Measurements from ENCODE around the gene PSMF1. TPM values are rescaled to one million over a fixed set of nuclear protein-coding genes. Genes with fewer than 3 reads are reported as not detected.

Gene PSMF1
- total and polyA plus RNA-seq, 2 of the 13 experiments (the other 11 are each of a cell fraction or from before 2014, with no cell fraction given) = 82.5 to 86.0 TPM

DNA sequence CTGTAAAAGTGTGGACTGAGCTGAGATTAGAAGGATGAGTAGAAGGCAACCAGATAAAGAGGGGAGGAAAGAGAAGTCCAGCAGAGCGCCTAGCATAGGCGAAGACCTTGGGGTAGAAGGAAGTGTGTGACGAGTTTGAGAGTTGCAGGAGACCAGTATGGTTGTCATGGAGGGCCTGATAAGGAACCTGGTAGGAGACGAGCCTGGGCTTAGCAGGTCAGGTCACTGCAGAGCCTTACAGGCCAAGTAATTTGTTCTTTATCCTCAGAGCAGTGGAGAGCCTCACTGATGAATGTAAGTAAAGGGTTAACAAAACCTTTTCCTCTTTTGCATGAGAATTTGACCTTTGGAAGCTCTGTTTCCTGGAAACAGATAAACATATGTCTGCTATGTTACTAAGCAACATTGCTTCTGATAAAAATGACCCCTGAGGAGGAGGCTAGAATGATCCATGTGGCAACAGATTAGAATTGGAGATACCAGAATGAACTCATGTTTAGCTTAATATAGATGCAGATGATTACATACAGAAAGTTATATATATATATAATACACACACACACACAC, 69.3 kb downstream of the PSMF1 start (continued):
- TF ChIP-seq, protein P1, sequence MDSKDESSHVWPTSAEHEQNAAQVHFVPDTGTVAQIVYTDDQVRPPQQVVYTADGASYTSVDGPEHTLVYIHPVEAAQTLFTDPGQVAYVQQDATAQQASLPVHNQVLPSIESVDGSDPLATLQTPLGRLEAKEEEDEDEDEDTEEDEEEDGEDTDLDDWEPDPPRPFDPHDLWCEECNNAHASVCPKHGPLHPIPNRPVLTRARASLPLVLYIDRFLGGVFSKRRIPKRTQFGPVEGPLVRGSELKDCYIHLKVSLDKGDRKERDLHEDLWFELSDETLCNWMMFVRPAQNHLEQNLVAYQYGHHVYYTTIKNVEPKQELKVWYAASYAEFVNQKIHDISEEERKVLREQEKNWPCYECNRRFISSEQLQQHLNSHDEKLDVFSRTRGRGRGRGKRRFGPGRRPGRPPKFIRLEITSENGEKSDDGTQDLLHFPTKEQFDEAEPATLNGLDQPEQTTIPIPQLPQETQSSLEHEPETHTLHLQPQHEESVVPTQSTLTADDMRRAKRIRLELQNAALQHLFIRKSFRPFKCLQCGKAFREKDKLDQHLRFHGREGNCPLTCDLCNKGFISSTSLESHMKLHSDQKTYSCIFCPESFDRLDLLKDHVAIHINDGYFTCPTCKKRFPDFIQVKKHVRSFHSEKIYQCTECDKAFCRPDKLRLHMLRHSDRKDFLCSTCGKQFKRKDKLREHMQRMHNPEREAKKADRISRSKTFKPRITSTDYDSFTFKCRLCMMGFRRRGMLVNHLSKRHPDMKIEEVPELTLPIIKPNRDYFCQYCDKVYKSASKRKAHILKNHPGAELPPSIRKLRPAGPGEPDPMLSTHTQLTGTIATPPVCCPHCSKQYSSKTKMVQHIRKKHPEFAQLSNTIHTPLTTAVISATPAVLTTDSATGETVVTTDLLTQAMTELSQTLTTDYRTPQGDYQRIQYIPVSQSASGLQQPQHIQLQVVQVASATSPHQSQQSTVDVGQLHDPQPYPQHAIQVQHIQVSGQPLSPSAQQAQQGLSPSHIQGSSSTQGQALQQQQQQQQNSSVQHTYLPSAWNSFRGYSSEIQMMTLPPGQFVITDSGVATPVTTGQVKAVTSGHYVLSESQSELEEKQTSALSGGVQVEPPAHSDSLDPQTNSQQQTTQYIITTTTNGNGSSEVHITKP (CRISPR knock-in tag; IDR thresholded peaks at IDR 0.05; ENCODE audit: low read depth) = peak; percentile 59; the same call in 1 of the 2 replicates
- TF ChIP-seq, protein P2, sequence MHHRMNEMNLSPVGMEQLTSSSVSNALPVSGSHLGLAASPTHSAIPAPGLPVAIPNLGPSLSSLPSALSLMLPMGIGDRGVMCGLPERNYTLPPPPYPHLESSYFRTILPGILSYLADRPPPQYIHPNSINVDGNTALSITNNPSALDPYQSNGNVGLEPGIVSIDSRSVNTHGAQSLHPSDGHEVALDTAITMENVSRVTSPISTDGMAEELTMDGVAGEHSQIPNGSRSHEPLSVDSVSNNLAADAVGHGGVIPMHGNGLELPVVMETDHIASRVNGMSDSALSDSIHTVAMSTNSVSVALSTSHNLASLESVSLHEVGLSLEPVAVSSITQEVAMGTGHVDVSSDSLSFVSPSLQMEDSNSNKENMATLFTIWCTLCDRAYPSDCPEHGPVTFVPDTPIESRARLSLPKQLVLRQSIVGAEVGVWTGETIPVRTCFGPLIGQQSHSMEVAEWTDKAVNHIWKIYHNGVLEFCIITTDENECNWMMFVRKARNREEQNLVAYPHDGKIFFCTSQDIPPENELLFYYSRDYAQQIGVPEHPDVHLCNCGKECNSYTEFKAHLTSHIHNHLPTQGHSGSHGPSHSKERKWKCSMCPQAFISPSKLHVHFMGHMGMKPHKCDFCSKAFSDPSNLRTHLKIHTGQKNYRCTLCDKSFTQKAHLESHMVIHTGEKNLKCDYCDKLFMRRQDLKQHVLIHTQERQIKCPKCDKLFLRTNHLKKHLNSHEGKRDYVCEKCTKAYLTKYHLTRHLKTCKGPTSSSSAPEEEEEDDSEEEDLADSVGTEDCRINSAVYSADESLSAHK (CRISPR knock-in tag; IDR thresholded peaks at IDR 0.05; ENCODE audit: borderline replicate concordance) = no peak
- TF ChIP-seq, protein P3, sequence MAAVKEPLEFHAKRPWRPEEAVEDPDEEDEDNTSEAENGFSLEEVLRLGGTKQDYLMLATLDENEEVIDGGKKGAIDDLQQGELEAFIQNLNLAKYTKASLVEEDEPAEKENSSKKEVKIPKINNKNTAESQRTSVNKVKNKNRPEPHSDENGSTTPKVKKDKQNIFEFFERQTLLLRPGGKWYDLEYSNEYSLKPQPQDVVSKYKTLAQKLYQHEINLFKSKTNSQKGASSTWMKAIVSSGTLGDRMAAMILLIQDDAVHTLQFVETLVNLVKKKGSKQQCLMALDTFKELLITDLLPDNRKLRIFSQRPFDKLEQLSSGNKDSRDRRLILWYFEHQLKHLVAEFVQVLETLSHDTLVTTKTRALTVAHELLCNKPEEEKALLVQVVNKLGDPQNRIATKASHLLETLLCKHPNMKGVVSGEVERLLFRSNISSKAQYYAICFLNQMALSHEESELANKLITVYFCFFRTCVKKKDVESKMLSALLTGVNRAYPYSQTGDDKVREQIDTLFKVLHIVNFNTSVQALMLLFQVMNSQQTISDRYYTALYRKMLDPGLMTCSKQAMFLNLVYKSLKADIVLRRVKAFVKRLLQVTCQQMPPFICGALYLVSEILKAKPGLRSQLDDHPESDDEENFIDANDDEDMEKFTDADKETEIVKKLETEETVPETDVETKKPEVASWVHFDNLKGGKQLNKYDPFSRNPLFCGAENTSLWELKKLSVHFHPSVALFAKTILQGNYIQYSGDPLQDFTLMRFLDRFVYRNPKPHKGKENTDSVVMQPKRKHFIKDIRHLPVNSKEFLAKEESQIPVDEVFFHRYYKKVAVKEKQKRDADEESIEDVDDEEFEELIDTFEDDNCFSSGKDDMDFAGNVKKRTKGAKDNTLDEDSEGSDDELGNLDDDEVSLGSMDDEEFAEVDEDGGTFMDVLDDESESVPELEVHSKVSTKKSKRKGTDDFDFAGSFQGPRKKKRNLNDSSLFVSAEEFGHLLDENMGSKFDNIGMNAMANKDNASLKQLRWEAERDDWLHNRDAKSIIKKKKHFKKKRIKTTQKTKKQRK (IDR thresholded peaks at IDR 0.05; ENCODE audit: low read length) = no peak
- 0 out of 2 replicates have a peak, but pooled peaks have one; percentile 50 for TF ChIP-seq CBFB (CRISPR knock-in tag; IDR thresholded peaks at IDR 0.05)
- no peak for TF ChIP-seq ZNF772 (CRISPR knock-in tag; IDR thresholded peaks at IDR 0.05)
- 0 out of 2 replicates have a peak, but pooled peaks have one; percentile 49 for TF ChIP-seq SIX4 (CRISPR knock-in tag; IDR thresholded peaks at IDR 0.05)
- TF ChIP-seq SMAD1 (CRISPR knock-in tag; IDR thresholded peaks at IDR 0.05; ENCODE audit: borderline replicate concordance, low read depth) = no peak
- TF ChIP-seq, protein P4, sequence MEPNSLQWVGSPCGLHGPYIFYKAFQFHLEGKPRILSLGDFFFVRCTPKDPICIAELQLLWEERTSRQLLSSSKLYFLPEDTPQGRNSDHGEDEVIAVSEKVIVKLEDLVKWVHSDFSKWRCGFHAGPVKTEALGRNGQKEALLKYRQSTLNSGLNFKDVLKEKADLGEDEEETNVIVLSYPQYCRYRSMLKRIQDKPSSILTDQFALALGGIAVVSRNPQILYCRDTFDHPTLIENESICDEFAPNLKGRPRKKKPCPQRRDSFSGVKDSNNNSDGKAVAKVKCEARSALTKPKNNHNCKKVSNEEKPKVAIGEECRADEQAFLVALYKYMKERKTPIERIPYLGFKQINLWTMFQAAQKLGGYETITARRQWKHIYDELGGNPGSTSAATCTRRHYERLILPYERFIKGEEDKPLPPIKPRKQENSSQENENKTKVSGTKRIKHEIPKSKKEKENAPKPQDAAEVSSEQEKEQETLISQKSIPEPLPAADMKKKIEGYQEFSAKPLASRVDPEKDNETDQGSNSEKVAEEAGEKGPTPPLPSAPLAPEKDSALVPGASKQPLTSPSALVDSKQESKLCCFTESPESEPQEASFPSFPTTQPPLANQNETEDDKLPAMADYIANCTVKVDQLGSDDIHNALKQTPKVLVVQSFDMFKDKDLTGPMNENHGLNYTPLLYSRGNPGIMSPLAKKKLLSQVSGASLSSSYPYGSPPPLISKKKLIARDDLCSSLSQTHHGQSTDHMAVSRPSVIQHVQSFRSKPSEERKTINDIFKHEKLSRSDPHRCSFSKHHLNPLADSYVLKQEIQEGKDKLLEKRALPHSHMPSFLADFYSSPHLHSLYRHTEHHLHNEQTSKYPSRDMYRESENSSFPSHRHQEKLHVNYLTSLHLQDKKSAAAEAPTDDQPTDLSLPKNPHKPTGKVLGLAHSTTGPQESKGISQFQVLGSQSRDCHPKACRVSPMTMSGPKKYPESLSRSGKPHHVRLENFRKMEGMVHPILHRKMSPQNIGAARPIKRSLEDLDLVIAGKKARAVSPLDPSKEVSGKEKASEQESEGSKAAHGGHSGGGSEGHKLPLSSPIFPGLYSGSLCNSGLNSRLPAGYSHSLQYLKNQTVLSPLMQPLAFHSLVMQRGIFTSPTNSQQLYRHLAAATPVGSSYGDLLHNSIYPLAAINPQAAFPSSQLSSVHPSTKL (CRISPR knock-in tag; IDR thresholded peaks at IDR 0.05) = peak; percentile 73
- TF ChIP-seq TAF15 (IDR thresholded peaks at IDR 0.05; ENCODE audit: low read depth, low read length, poor library complexity, severe bottlenecking) = no peak
- TF ChIP-seq, protein P5, sequence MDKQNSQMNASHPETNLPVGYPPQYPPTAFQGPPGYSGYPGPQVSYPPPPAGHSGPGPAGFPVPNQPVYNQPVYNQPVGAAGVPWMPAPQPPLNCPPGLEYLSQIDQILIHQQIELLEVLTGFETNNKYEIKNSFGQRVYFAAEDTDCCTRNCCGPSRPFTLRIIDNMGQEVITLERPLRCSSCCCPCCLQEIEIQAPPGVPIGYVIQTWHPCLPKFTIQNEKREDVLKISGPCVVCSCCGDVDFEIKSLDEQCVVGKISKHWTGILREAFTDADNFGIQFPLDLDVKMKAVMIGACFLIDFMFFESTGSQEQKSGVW (CRISPR knock-in tag; IDR thresholded peaks at IDR 0.05; ENCODE audit: borderline replicate concordance) = no peak
- peak; percentile 62; the same call in 1 of the 2 replicates for TF ChIP-seq TARDBP (CRISPR knock-in tag; IDR thresholded peaks at IDR 0.05)
- no peak for TF ChIP-seq ZMYM3 (CRISPR knock-in tag; IDR thresholded peaks at IDR 0.05)
